ENCODE results near the gene NDUFB6.

Gene NDUFB6

DNA sequence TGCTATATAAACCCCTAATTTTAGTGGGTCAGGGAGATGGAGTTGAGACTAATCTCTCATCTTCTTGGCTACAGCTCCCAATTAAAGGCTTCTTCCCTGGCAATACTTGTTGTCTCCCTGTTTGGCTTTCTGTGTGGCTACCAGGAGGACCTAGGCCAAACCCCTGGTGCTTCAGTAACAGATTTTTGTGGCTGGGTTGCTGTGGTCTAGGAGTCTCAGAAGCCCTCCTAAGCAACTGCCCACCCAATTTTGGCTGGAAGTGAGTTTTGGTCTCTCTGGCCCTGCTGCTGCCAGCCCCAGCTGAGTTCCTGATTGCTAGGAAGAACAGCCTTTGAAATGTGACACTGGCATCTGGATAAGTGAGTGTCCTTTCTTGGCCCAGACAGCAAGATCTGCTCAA lies 56.7 kb downstream of the NDUFB6 start:
- DNase-seq: no peak

GRCh38 chr9:32508728-32509127 lies 64.2 kb downstream of the NDUFB6 start:
- DNase-seq: no peak

DNA sequence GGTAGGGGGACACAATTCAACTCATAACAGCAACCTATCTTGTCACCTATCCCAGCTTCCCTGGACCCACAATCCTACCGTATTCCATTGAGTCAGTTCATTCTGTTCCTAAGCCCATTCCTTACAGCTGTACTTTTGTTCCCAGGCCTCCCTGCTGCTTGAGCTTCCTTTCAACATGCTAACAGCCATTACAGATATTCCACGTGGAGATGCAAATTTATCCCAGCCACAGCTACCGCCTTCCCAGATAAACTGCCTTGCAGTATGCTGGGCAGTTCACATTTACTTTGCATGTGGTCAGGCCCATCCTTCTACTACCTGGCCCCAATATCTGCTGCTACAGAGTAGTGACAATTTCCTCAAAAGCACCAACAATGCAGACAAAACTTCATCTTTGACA lies 70.0 kb downstream of the NDUFB6 start:
- DNase-seq: no peak
